Thoracic aorta (tissue), 2 donors: ENCODE results near the gene PRX. TPM values are rescaled to one million over a fixed set of nuclear protein-coding genes. Genes with fewer than 3 reads are reported as not detected.

ENCODE experiments used
- ATAC-seq: fragments of 150-250 bp; one replicate; pipeline ENCODE4 v1.8.0; 2017; ENCODE audit warnings: low read depth; ENCODE audit not compliant: insufficient number of reproducible peaks, low FRiP score
- DNase-seq: peaks from one replicate; pipeline ENCODE4 v3.0.0-alpha.2; 2020; ENCODE audit warnings: low spot score
- H3K27ac ChIP-seq, 2 donors: fragments of 200-600 bp; sonication (generic); 1 replicate in 1 of 2; 2 replicates in 1 of 2; pipeline ENCODE4 v1.5.1; 2016; ENCODE audit warnings: mild to moderate bottlenecking in 2 of 2, moderate library complexity in 2 of 2
- H3K27me3 ChIP-seq: fragments of 200-600 bp; sonication (generic); replicated peaks from 2 replicates; pipeline ENCODE4 v1.6.0; 2016; ENCODE audit warnings: mild to moderate bottlenecking; ENCODE audit not compliant: insufficient read depth
- H3K36me3 ChIP-seq: fragments of 200-600 bp; sonication (generic); one replicate; pipeline ENCODE4 v1.5.1; 2016
- H3K4me1 ChIP-seq, 2 donors: fragments of 200-600 bp; sonication (generic); 1 replicate in 1 of 2; 2 replicates in 1 of 2; pipeline versions ENCODE4 v1.5.1 to v1.6.0; 2016; ENCODE audit warnings: low read depth in 2 of 2, mild to moderate bottlenecking in 1 of 2; ENCODE audit not compliant: control insufficient read depth in 1 of 2
- H3K4me3 ChIP-seq: fragments of 200-600 bp; sonication (generic); 2 replicates; pipeline ENCODE4 v1.5.1; 2016; ENCODE audit warnings: mild to moderate bottlenecking
- H3K9me3 ChIP-seq: fragments of 200-600 bp; sonication (generic); 2 replicates; pipeline ENCODE4 v1.5.1; 2016
- CTCF ChIP-seq: fragments of 200-600 bp; sonication (generic); IDR thresholded peaks from one replicate; pipeline ENCODE4 v1.5.1; 2019; ENCODE audit warnings: antibody characterized with exemption
- total RNA-seq, 2 donors: library from RNA; depleted of rRNA; stranded (reverse); fragments of >200 nt; gene quantifications; one replicate each; pipeline versions ENCODE4 v1.1.0 to v1.2.3, GENCODE V29; 2016

Gene PRX
- total RNA-seq, 2 donors from 2014 or later, result 3.7 to 7.3 TPM

DNA sequence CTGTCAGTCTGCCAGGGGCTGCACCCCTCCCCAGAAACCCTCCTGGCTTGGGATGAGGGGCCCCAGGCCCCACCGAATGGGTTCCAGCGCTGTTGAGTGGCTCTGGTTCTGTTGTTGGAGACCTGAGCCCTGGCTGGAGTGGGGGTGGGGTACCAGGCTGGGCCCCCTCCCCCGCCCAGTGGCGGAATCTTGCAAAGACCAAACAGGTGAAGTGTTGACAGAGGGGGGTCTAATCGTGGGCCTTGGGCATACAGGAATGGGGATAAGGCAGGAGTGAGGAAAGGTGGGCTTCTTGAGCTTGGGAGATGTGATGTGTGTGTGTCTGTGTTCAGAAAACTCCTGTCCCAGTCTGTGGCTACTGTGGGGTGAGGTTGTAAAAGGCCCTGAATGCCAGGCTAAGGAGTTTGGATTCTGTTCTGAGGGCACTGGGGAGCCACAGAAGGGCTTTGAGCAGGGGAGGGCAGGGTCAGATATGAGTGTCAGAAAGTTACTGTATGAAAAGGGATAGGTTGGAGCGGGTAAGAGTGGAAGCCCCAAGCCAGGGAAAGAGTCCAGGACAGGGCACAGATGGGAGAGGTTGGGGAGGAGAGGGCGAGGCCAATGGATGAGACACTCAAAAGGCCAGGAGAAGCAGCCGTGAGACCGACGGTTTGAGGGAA lies 23.0 kb downstream of the PRX start, which contains the start of gene HIPK4:
Gene HIPK4 (minus strand): TSS at position 98 of the 659 bp plus-strand sequence. CDS start 279 bp downstream, outside the sequence.
- H3K36me3 ChIP-seq, result no peaks in the 10 kb centered on the region
- no peak for ATAC-seq

GRCh38 chr19:40389404-40390083 lies 23.6 kb downstream of the PRX start:
- H3K4me3 ChIP-seq, result no peak overlapping the region
- ATAC-seq (no peak), DNase-seq (no peak)
- H3K4me1 ChIP-seq, result no peaks in the 10 kb centered on the region
- H3K27me3 ChIP-seq, result no peaks in the 10 kb centered on the region
- no peaks in the 10 kb centered on the region for H3K36me3 ChIP-seq
- no peak for TF ChIP-seq CTCF
- H3K9me3 ChIP-seq, result no peaks in the 10 kb centered on the region
- H3K27ac ChIP-seq, result no peak overlapping the region

More for the DNA sequence above, 23.0 kb downstream of the PRX start, which contains the start of gene HIPK4:
- Histone ChIP-seq H3K4me3 (no peak within 1 kb of the TSS), H3K27ac (no peak within 1 kb of the TSS), H3K27me3 (no peaks in the 10 kb centered on the region), H3K9me3 (no peaks in the 10 kb centered on the region), H3K4me1 (no peaks in the 10 kb centered on the region)
- no peak for TF ChIP-seq CTCF
- DNase-seq, result no peak

DNA sequence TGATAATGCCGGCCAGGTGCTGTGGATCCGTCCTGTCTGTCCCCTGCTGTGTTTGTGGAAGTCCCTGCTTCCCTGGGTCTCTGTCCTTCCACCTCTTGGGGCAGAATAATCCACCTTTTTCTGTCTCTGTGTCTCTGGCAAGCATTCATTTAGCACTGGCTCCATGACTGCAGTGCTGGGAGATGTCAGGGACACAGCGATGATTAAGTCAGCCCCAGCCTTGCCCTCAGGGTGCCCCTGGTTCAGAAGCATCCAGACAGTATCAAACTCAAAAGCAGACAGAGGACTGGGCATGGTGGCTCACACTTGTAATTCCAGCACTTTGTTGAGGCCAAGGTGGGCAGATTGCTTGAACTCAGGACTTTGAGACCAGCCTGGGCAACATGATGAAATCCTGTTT lies 24.7 kb downstream of the PRX start:
- no peaks in the 10 kb centered on the region for H3K36me3 ChIP-seq
- no peaks in the 10 kb centered on the region for H3K27me3 ChIP-seq
- no peaks in the 10 kb centered on the region for H3K9me3 ChIP-seq
- ATAC-seq (no peak), DNase-seq (no peak)
- no peak for TF ChIP-seq CTCF
- H3K4me1 ChIP-seq, result no peaks in the 10 kb centered on the region
- H3K4me3 ChIP-seq, result no peak overlapping the region
- no peak overlapping the region for H3K27ac ChIP-seq

GRCh38 chr19:40387155-40387554 lies 26.0 kb downstream of the PRX start:
- Histone ChIP-seq H3K27me3 (no peaks in the 10 kb centered on the region), H3K4me3 (no peak overlapping the region), H3K9me3 (no peaks in the 10 kb centered on the region), H3K27ac (no peak overlapping the region), H3K4me1 (no peaks in the 10 kb centered on the region), H3K36me3 (no peaks in the 10 kb centered on the region)
- no peak for TF ChIP-seq CTCF
- ATAC-seq, result no peak
- DNase-seq, result no peak

GRCh38 chr19:40383668-40384248 lies 29.4 kb downstream of the PRX start:
- ATAC-seq, result no peak
- no peak overlapping the region for H3K27ac ChIP-seq
- TF ChIP-seq CTCF, result no peak

More at GRCh38 chr19:40383668-40384248, 29.4 kb downstream of the PRX start:
- no peaks in the 10 kb centered on the region for H3K27me3 ChIP-seq
- H3K4me1 ChIP-seq, result no peaks in the 10 kb centered on the region
- H3K9me3 ChIP-seq, result no peaks in the 10 kb centered on the region
- H3K4me3 ChIP-seq, result no peak overlapping the region
- no peaks in the 10 kb centered on the region for H3K36me3 ChIP-seq
- no peak for DNase-seq
